Thoracic aorta (tissue), 2 donors: ENCODE data around the gene GPR107. TPM values are rescaled to one million over a fixed set of nuclear protein-coding genes. Genes with fewer than 3 reads are reported as not detected.

Source experiments
- ATAC-seq: fragments of 150-250 bp; one replicate; pipeline ENCODE4 v1.8.0; 2017; ENCODE audit warnings: low read depth; ENCODE audit not compliant: insufficient number of reproducible peaks, low FRiP score
- DNase-seq: peaks from one replicate; pipeline ENCODE4 v3.0.0-alpha.2; 2020; ENCODE audit warnings: low spot score
- H3K27ac ChIP-seq, 2 donors: fragments of 200-600 bp; sonication (generic); 1 replicate in 1 of 2; 2 replicates in 1 of 2; pipeline ENCODE4 v1.5.1; 2016; ENCODE audit warnings: mild to moderate bottlenecking in 2 of 2, moderate library complexity in 2 of 2
- H3K27me3 ChIP-seq: fragments of 200-600 bp; sonication (generic); replicated peaks from 2 replicates; pipeline ENCODE4 v1.6.0; 2016; ENCODE audit warnings: mild to moderate bottlenecking; ENCODE audit not compliant: insufficient read depth
- H3K36me3 ChIP-seq: fragments of 200-600 bp; sonication (generic); one replicate; pipeline ENCODE4 v1.5.1; 2016
- H3K4me1 ChIP-seq, 2 donors: fragments of 200-600 bp; sonication (generic); 1 replicate in 1 of 2; 2 replicates in 1 of 2; pipeline versions ENCODE4 v1.5.1 to v1.6.0; 2016; ENCODE audit warnings: low read depth in 2 of 2, mild to moderate bottlenecking in 1 of 2; ENCODE audit not compliant: control insufficient read depth in 1 of 2
- H3K4me3 ChIP-seq: fragments of 200-600 bp; sonication (generic); 2 replicates; pipeline ENCODE4 v1.5.1; 2016; ENCODE audit warnings: mild to moderate bottlenecking
- H3K9me3 ChIP-seq: fragments of 200-600 bp; sonication (generic); 2 replicates; pipeline ENCODE4 v1.5.1; 2016
- CTCF ChIP-seq: fragments of 200-600 bp; sonication (generic); IDR thresholded peaks from one replicate; pipeline ENCODE4 v1.5.1; 2019; ENCODE audit warnings: antibody characterized with exemption
- total RNA-seq, 2 donors: library from RNA; depleted of rRNA; stranded (reverse); fragments of >200 nt; gene quantifications; one replicate each; pipeline versions ENCODE4 v1.1.0 to v1.2.3, GENCODE V29; 2016

Gene GPR107
- total RNA-seq, 2 donors from 2014 or later = 47.5 to 51.9 TPM

GRCh38 chr9:130088051-130088450, 34.3 kb downstream of the GPR107 start:
- Histone ChIP-seq H3K4me3 (no peak overlapping the region), H3K27ac (no peak overlapping the region), H3K36me3 (peaks cover 26% of the 10 kb centered on the region), H3K9me3 (no peaks in the 10 kb centered on the region), H3K4me1 (no peaks in the 10 kb centered on the region), H3K27me3 (no peaks in the 10 kb centered on the region)
- ATAC-seq (no peak), DNase-seq (no peak)
- TF ChIP-seq CTCF = no peak

- Histone ChIP-seq H3K36me3 (peaks cover 30% of the 10 kb centered on the region), H3K9me3 (no peaks in the 10 kb centered on the region), H3K4me1 (no peaks in the 10 kb centered on the region), H3K4me3 (no peak overlapping the region), H3K27me3 (no peaks in the 10 kb centered on the region), H3K27ac (no peak overlapping the region)
- no peak for ATAC-seq
- no peak for TF ChIP-seq CTCF
- DNase-seq = no peak
Measured at GRCh38 chr9:130089141-130089540, 35.4 kb downstream of the GPR107 start.

GRCh38 chr9:130090915-130091314, 37.2 kb downstream of the GPR107 start:
- Histone ChIP-seq H3K4me1 (no peaks in the 10 kb centered on the region), H3K9me3 (no peaks in the 10 kb centered on the region), H3K4me3 (no peak overlapping the region), H3K36me3 (peaks cover 34% of the 10 kb centered on the region), H3K27ac (no peak overlapping the region), H3K27me3 (no peaks in the 10 kb centered on the region)
- no peak for TF ChIP-seq CTCF
- ATAC-seq (no peak), DNase-seq (no peak)

GRCh38 chr9:130092910-130093309, 39.2 kb downstream of the GPR107 start:
- no peaks in the 10 kb centered on the region for H3K27me3 ChIP-seq
- DNase-seq (no peak), ATAC-seq (no peak)
- TF ChIP-seq CTCF = no peak
- no peak overlapping the region for H3K27ac ChIP-seq
- H3K4me1 ChIP-seq = no peaks in the 10 kb centered on the region
- no peaks in the 10 kb centered on the region for H3K9me3 ChIP-seq
- H3K4me3 ChIP-seq = no peak overlapping the region
- peaks cover 30% of the 10 kb centered on the region for H3K36me3 ChIP-seq

GRCh38 chr9:130095872-130096271, 42.2 kb downstream of the GPR107 start:
- Histone ChIP-seq H3K4me3 (no peak overlapping the region), H3K36me3 (peaks cover 42% of the 10 kb centered on the region), H3K9me3 (no peaks in the 10 kb centered on the region), H3K4me1 (peaks cover 0 to 3% of the 10 kb centered on the region in 2 donors), H3K27me3 (no peaks in the 10 kb centered on the region), H3K27ac (no peak overlapping the region)
- DNase-seq = no peak
- no peak for ATAC-seq
- no peak for TF ChIP-seq CTCF
